ENCODE data around the gene FIBCD1. TPM values are rescaled to one million over a fixed set of nuclear protein-coding genes. Genes with fewer than 3 reads are reported as not detected.

Gene FIBCD1
- polyA plus RNA-seq, 4 donors, result 0.35 to 1.5 TPM; not detected in 2

GRCh38 chr9:130925050-130925678 lies 13.9 kb downstream of the FIBCD1 start:
- 79 to 84% (median 81%) methylated on average over 18 to 19 of the region's 19 CpGs for WGBS, 3 donors
- H3K4me3 ChIP-seq (ENCODE audit: low read depth in 1 of 3, low read length in 3 of 3), result no peak overlapping the region
- H3K9me3 ChIP-seq (ENCODE audit: control insufficient read depth in 2 of 2, insufficient read depth in 1 of 2, low read depth in 1 of 2, low read length in 1 of 2), result no peaks in the 10 kb centered on the region
- peaks cover 0 to 4% (median 0%) of the 10 kb centered on the region in 3 donors for H3K4me1 ChIP-seq (ENCODE audit: control insufficient read depth in 3 of 3, insufficient read depth in 2 of 3, low read depth in 1 of 3, low read length in 2 of 3)
- H3K36me3 ChIP-seq (ENCODE audit: control insufficient read depth in 3 of 3, insufficient read depth in 2 of 3, low read depth in 1 of 3, low read length in 3 of 3), result no peaks in the 10 kb centered on the region
- peaks cover 0 to 19% (median 0%) of the 10 kb centered on the region in 3 donors for H3K27me3 ChIP-seq (ENCODE audit: control insufficient read depth in 3 of 3, insufficient read depth in 3 of 3, low read length in 3 of 3)
- no peak for FAIRE-seq
- no peak for DNase-seq
- no peak overlapping the region for H3K27ac ChIP-seq (ENCODE audit: low read depth in 1 of 3, low read length in 2 of 3)

DNA sequence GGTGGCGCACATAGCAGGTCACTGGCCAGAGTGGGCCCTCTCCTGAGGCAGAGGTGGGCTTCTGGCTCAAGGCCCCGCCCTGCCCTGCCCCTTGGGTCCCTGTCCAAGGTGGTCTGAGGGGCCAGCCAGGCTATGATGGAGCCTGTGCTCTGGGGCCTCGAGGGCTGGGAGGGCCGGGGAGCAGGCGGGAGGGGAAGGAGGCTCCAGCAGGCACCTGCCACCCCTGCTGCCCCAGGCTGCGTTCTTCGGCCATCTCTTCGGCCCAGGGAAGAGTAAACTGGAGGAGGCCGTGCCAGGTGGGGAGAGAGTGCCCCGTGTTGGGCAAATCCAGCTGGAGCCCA lies 14.6 kb downstream of the FIBCD1 start:
- Histone ChIP-seq H3K27ac (ENCODE audit: low read depth in 1 of 3, low read length in 2 of 3) (no peak overlapping the region), H3K4me3 (ENCODE audit: low read depth in 1 of 3, low read length in 3 of 3) (no peak overlapping the region), H3K36me3 (ENCODE audit: control insufficient read depth in 3 of 3, insufficient read depth in 2 of 3, low read depth in 1 of 3, low read length in 3 of 3) (no peaks in the 10 kb centered on the region), H3K9me3 (ENCODE audit: control insufficient read depth in 2 of 2, insufficient read depth in 1 of 2, low read depth in 1 of 2, low read length in 1 of 2) (no peaks in the 10 kb centered on the region), H3K27me3 (ENCODE audit: control insufficient read depth in 3 of 3, insufficient read depth in 3 of 3, low read length in 3 of 3) (peaks cover 0 to 24% (median 0%) of the 10 kb centered on the region in 3 donors), H3K4me1 (ENCODE audit: control insufficient read depth in 3 of 3, insufficient read depth in 2 of 3, low read depth in 1 of 3, low read length in 2 of 3) (peaks cover 0 to 4% (median 0%) of the 10 kb centered on the region in 3 donors)
- no peak for DNase-seq
- no peak for FAIRE-seq
- WGBS, 3 donors, result 72 to 81% (median 79%) methylated on average over 10 of the region's 10 CpGs

DNA sequence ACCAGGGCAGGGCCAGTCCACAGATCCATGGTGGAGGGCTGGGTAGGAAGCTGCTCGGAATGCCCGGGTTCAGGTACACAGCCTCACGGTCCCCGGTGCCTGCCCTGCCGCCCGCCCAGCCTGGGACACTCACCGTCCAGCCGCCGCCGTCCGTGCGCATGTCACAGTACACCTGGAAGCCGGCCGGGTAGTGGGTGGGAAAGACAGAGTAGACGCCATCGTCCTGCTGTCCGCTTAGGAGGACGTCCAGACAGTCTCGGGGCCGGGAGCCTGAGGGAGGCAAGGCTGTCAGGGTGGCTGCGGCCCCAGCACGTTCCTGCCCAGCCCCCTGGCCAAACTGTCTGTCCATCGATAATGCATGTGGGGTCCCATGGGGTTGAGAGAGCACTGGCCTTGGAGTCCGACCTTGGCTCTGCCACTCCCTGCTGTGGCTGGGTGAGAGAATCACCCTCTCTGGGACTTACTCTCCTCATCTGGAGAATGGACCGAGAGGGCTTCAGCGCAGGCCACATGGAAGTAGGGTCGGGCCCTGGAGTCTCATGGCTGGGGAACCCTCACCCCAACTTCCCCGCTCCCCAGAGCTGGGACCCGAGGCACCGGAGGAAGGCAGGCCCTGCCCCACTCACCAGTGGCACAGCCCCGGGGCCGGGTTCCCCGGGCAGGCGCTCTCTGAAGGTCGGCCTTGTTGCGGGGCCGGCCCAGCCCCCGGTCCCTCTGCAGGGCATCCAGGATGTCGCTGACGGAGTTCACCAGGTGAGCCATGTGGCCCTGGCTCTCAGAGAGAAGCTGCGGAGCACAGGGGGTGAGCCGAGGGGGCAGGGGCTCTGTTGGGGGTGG lies 15.2 kb downstream of the FIBCD1 start:
- H3K27ac ChIP-seq (ENCODE audit: low read depth in 1 of 3, low read length in 2 of 3), result no peak overlapping the region
- DNase-seq (no peak), FAIRE-seq (no peak)
- H3K4me3 ChIP-seq (ENCODE audit: low read depth in 1 of 3, low read length in 3 of 3), result no peak overlapping the region
- H3K36me3 ChIP-seq (ENCODE audit: control insufficient read depth in 3 of 3, insufficient read depth in 2 of 3, low read depth in 1 of 3, low read length in 3 of 3), result no peaks in the 10 kb centered on the region
- WGBS, 3 donors, result 80 to 86% (median 82%) methylated on average over 38 to 42 of the region's 42 CpGs
- H3K4me1 ChIP-seq (ENCODE audit: control insufficient read depth in 3 of 3, insufficient read depth in 2 of 3, low read depth in 1 of 3, low read length in 2 of 3), result peaks cover 0 to 4% (median 0%) of the 10 kb centered on the region in 3 donors
- H3K9me3 ChIP-seq (ENCODE audit: control insufficient read depth in 2 of 2, insufficient read depth in 1 of 2, low read depth in 1 of 2, low read length in 1 of 2), result no peaks in the 10 kb centered on the region
- H3K27me3 ChIP-seq (ENCODE audit: control insufficient read depth in 3 of 3, insufficient read depth in 3 of 3, low read length in 3 of 3), result peaks cover 0 to 28% (median 2%) of the 10 kb centered on the region in 3 donors

- no peak overlapping the region for H3K27ac ChIP-seq (ENCODE audit: low read depth in 1 of 3, low read length in 2 of 3)
- no peaks in the 10 kb centered on the region for H3K9me3 ChIP-seq (ENCODE audit: control insufficient read depth in 2 of 2, insufficient read depth in 1 of 2, low read depth in 1 of 2, low read length in 1 of 2)
- no peaks in the 10 kb centered on the region for H3K36me3 ChIP-seq (ENCODE audit: control insufficient read depth in 3 of 3, insufficient read depth in 2 of 3, low read depth in 1 of 3, low read length in 3 of 3)
- H3K27me3 ChIP-seq (ENCODE audit: control insufficient read depth in 3 of 3, insufficient read depth in 3 of 3, low read length in 3 of 3), result peaks cover 0 to 31% (median 2%) of the 10 kb centered on the region in 3 donors
- FAIRE-seq, result no peak
- no peak for DNase-seq
- no peak overlapping the region for H3K4me3 ChIP-seq (ENCODE audit: low read depth in 1 of 3, low read length in 3 of 3)
- WGBS, 3 donors, result 70 to 76% (median 76%) methylated on average over 16 of the region's 16 CpGs
- no peaks in the 10 kb centered on the region for H3K4me1 ChIP-seq (ENCODE audit: control insufficient read depth in 3 of 3, insufficient read depth in 2 of 3, low read depth in 1 of 3, low read length in 2 of 3)
Observed at GRCh38 chr9:130922893-130923610, 16.0 kb downstream of the FIBCD1 start.

DNA sequence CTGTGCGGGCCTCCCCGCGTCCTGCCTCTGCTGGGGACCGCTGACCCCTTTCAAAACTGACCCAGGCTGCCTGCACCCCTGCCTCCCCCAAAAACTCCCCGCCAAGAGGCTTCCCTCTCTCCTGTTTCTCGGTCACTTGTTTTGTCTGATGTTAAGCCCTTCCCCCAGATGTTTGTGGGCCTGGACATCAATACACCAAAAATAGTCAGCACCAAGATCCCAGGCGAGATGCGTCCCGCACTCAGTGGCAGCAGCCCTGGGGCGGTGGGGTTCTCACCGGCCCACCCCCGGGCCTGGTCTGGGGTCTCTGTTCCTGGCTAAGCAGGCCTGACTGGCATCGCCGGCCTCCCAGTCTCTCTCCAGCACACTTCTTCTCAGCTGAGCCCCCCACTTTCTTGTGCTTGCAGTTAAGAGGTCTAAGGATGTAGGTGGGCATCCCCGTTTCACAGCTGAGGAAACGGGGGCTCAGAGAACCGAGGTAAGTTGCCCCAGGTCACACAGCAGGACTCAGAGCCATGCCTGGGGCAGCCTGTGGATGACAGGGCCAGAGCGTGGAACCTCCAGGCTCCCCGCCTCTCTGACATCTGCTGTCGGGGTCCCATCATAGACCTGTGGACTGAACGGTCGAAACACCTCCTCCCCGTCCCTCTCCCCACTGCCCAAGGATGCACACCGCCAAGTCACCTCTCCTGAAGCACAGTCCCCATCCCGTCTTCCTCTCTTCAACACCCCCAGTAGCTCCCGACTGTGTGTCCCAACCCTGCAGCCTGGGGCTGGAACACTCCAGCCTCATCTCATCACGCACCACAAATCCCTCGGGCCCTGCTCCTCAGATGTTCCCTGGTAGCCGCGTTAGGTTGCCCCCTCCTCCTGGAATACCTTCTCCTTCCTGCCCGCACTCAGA lies 16.8 kb downstream of the FIBCD1 start:
- H3K36me3 ChIP-seq (ENCODE audit: control insufficient read depth in 3 of 3, insufficient read depth in 2 of 3, low read depth in 1 of 3, low read length in 3 of 3), result no peaks in the 10 kb centered on the region
- no peak overlapping the region for H3K4me3 ChIP-seq (ENCODE audit: low read depth in 1 of 3, low read length in 3 of 3)
- FAIRE-seq (no peak), DNase-seq (no peak)
- no peaks in the 10 kb centered on the region for H3K9me3 ChIP-seq (ENCODE audit: control insufficient read depth in 2 of 2, insufficient read depth in 1 of 2, low read depth in 1 of 2, low read length in 1 of 2)
- H3K27me3 ChIP-seq (ENCODE audit: control insufficient read depth in 3 of 3, insufficient read depth in 3 of 3, low read length in 3 of 3), result peaks cover 0 to 31% (median 2%) of the 10 kb centered on the region in 3 donors
- 79 to 80% (median 80%) methylated on average over 30 to 31 of the region's 31 CpGs for WGBS, 3 donors
- H3K4me1 ChIP-seq (ENCODE audit: control insufficient read depth in 3 of 3, insufficient read depth in 2 of 3, low read depth in 1 of 3, low read length in 2 of 3), result no peaks in the 10 kb centered on the region
- H3K27ac ChIP-seq (ENCODE audit: low read depth in 1 of 3, low read length in 2 of 3), result no peak overlapping the region

GRCh38 chr9:130921300-130921988 lies 17.6 kb downstream of the FIBCD1 start:
- peaks cover 0 to 31% (median 2%) of the 10 kb centered on the region in 3 donors for H3K27me3 ChIP-seq (ENCODE audit: control insufficient read depth in 3 of 3, insufficient read depth in 3 of 3, low read length in 3 of 3)
- FAIRE-seq, result no peak

GRCh38 chr9:130920762-130921299 lies 18.2 kb downstream of the FIBCD1 start:
- Histone ChIP-seq H3K27ac (ENCODE audit: low read depth in 1 of 3, low read length in 2 of 3) (no peak overlapping the region), H3K27me3 (ENCODE audit: control insufficient read depth in 3 of 3, insufficient read depth in 3 of 3, low read length in 3 of 3) (peaks cover 0 to 28% (median 2%) of the 10 kb centered on the region in 3 donors), H3K9me3 (ENCODE audit: control insufficient read depth in 2 of 2, insufficient read depth in 1 of 2, low read depth in 1 of 2, low read length in 1 of 2) (no peaks in the 10 kb centered on the region), H3K4me3 (ENCODE audit: low read depth in 1 of 3, low read length in 3 of 3) (no peak overlapping the region), H3K4me1 (ENCODE audit: control insufficient read depth in 3 of 3, insufficient read depth in 2 of 3, low read depth in 1 of 3, low read length in 2 of 3) (no peaks in the 10 kb centered on the region), H3K36me3 (ENCODE audit: control insufficient read depth in 3 of 3, insufficient read depth in 2 of 3, low read depth in 1 of 3, low read length in 3 of 3) (no peaks in the 10 kb centered on the region)
- DNase-seq (no peak), FAIRE-seq (no peak)
- WGBS, 3 donors, result 64 to 73% (median 65%) methylated on average over 14 of the region's 14 CpGs

More at GRCh38 chr9:130921300-130921988, 17.6 kb downstream of the FIBCD1 start:
- no peak for DNase-seq
- H3K27ac ChIP-seq (ENCODE audit: low read depth in 1 of 3, low read length in 2 of 3), result no peak overlapping the region
- H3K4me1 ChIP-seq (ENCODE audit: control insufficient read depth in 3 of 3, insufficient read depth in 2 of 3, low read depth in 1 of 3, low read length in 2 of 3), result no peaks in the 10 kb centered on the region
- no peaks in the 10 kb centered on the region for H3K36me3 ChIP-seq (ENCODE audit: control insufficient read depth in 3 of 3, insufficient read depth in 2 of 3, low read depth in 1 of 3, low read length in 3 of 3)
- WGBS, 3 donors, result 53 to 61% (median 59%) methylated on average over 29 of the region's 29 CpGs
- no peaks in the 10 kb centered on the region for H3K9me3 ChIP-seq (ENCODE audit: control insufficient read depth in 2 of 2, insufficient read depth in 1 of 2, low read depth in 1 of 2, low read length in 1 of 2)
- no peak overlapping the region for H3K4me3 ChIP-seq (ENCODE audit: low read depth in 1 of 3, low read length in 3 of 3)

Data from small intestine (tissue), 7 donors.